GM19372 (cell line): Measurements from ENCODE around the gene CNPY3.

ENCODE experiments used
- ATAC-seq: cut with Tn5 transposase; IDR thresholded peaks from one replicate; pipeline ENCODE4 v1.9.1; 2021; ENCODE audit warnings: mild to moderate bottlenecking, low read depth, moderate library complexity; ENCODE audit not compliant: unreplicated experiment

The CNPY3 gene

GRCh38 chr6:42958125-42958524, 28.8 kb downstream of the CNPY3 start:
- ATAC-seq: no peak

- ATAC-seq: no peak
Measured at GRCh38 chr6:42959917-42960242, 30.6 kb downstream of the CNPY3 start.

GRCh38 chr6:42960243-42961019, 31.2 kb downstream of the CNPY3 start, which contains the start of gene GNMT:
Gene GNMT (plus strand): TSS chr6:42960754. CDS start chr6:42960768, 14 bp downstream.
- no peak for ATAC-seq

- no peak for ATAC-seq
Measured at GRCh38 chr6:42961020-42961470, 31.8 kb downstream of the CNPY3 start.

- no peak for ATAC-seq
Measured at GRCh38 chr6:42962096-42962495, 32.8 kb downstream of the CNPY3 start.

- ATAC-seq: no peak
Measured at GRCh38 chr6:42962502-42963178, 33.4 kb downstream of the CNPY3 start.

- ATAC-seq: no peak
Measured at GRCh38 chr6:42963179-42963854, 34.0 kb downstream of the CNPY3 start.

GRCh38 chr6:42963855-42964605, 34.8 kb downstream of the CNPY3 start:
- no peak for ATAC-seq

GRCh38 chr6:42966571-42966970, 37.3 kb downstream of the CNPY3 start:
- ATAC-seq: no peak

GRCh38 chr6:42967228-42967627, 37.9 kb downstream of the CNPY3 start:
- no peak for ATAC-seq

GRCh38 chr6:42968126-42968701, 38.9 kb downstream of the CNPY3 start:
- ATAC-seq: no peak

- no peak for ATAC-seq
Measured at GRCh38 chr6:42968783-42969182, 39.5 kb downstream of the CNPY3 start.

- no peak for ATAC-seq
Measured at GRCh38 chr6:42969431-42969830, 40.2 kb downstream of the CNPY3 start.

- ATAC-seq: no peak
Measured at GRCh38 chr6:42969934-42970333, 40.7 kb downstream of the CNPY3 start.

- no peak for ATAC-seq
Measured at GRCh38 chr6:42970871-42971612, 41.8 kb downstream of the CNPY3 start.

- ATAC-seq: no peak
Measured at GRCh38 chr6:42971746-42972327, 42.6 kb downstream of the CNPY3 start.

GRCh38 chr6:42973926-42974325, 44.6 kb downstream of the CNPY3 start:
- ATAC-seq: no peak

GRCh38 chr6:42974919-42975505, 45.7 kb downstream of the CNPY3 start:
- ATAC-seq: no peak

GRCh38 chr6:42978487-42978838, 49.2 kb downstream of the CNPY3 start:
- no peak for ATAC-seq
